Heart left ventricle (tissue), 13 donors: Measurements from ENCODE around the gene DMRTC1.
"Not testable (repeated sequence)": the region's sequence is repeated elsewhere in the genome, so short reads cannot be mapped to it uniquely, and the experiment has no call there.

ENCODE experiments used
- POLR2A ChIP-seq, 2 donors: fragments of 450-650 bp; IDR thresholded peaks; one replicate each; pipeline ENCODE4 v1.6.1; 2017; ENCODE audit warnings: antibody characterized with exemption in 2 of 2, mild to moderate bottlenecking in 2 of 2, moderate library complexity in 2 of 2
- TF ChIP-seq, protein P1 (sequence below), 12 donors: fragments of 200-600 bp; sonication (generic) in 4 of 12; IDR thresholded peaks; one replicate each; pipeline versions ENCODE4 v1.5.0 to v1.8.0; 2018 to 2022; ENCODE audit warnings: antibody characterized with exemption in 12 of 12, mild to moderate bottlenecking in 5 of 12
- donor health status: ischemic (EF 13 %, LVEDD 7.1; RV severe dilation, severe dysfunction).
- donor health status: DM: no; HTN: yes; CAD: no.
- donor health status: DM: no; HTN: no; CAD: no.
- donor health status: ischemic (EF 25% LVEDD 6.9; RV normal size, moderate dysfunction).
- donor health status: ischemic (EF 25% LVEDD 5.7; RV mildly dilated, moderate dysfunction).
- donor health status: ischemic (EF 35%, LVEDD 5.7; RV mildly dilated, moderate dysfunction).
- donor health status: nonischemic (EF 11% LVEDD 7.7; RV severe dilation, severe dysfunction).
- donor health status: DM: yes; HTN: yes; CAD: no.
- donor health status: PGD.
- donor health status: ischemic (EF 29% LVEDD 5.4; RV normal size, mild dysfunction).
- donor health status: nonischemic (EF 23%, LVEDD 6.1; RV moderate dilation, normal function).

DNA sequence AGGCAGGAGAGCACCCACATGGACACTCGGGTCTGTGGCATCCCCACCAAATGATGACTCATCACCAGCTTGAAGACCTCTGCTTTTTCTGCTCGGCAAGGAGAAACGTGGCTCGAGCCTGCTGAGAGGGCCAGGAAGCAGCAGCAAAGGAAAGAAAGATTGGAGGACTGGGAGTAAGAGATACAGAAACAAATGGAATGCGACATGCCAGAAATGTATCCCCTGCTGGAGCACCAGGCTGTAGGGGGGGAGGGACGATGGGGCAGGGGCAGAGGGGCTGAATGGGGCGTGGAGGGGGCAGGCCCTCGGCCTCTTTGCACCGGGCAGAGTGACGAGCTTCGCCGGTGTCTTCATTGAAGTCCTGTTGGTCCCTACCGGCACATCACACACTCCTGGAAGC lies 31.3 kb downstream of the DMRTC1 start, which contains the start of gene FAM236C:
- TF ChIP-seq, protein P1, sequence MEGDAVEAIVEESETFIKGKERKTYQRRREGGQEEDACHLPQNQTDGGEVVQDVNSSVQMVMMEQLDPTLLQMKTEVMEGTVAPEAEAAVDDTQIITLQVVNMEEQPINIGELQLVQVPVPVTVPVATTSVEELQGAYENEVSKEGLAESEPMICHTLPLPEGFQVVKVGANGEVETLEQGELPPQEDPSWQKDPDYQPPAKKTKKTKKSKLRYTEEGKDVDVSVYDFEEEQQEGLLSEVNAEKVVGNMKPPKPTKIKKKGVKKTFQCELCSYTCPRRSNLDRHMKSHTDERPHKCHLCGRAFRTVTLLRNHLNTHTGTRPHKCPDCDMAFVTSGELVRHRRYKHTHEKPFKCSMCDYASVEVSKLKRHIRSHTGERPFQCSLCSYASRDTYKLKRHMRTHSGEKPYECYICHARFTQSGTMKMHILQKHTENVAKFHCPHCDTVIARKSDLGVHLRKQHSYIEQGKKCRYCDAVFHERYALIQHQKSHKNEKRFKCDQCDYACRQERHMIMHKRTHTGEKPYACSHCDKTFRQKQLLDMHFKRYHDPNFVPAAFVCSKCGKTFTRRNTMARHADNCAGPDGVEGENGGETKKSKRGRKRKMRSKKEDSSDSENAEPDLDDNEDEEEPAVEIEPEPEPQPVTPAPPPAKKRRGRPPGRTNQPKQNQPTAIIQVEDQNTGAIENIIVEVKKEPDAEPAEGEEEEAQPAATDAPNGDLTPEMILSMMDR (IDR thresholded peaks at IDR 0.05), result not testable (repeated sequence)
- not testable (repeated sequence) for TF ChIP-seq POLR2A (IDR thresholded peaks at IDR 0.05)
